GM23338 (cell line): ENCODE measurements around the gene RILPL1. TPM values are rescaled to one million over a fixed set of nuclear protein-coding genes. Genes with fewer than 3 reads are reported as not detected.

Source experiments
- ATAC-seq: fragments of 200-7000 bp; cut with Tn5 transposase; 3 replicates; pipeline ENCODE4 v1.9.1; 2020
- DNase-seq: peaks from one replicate; pipeline ENCODE4 v3.0.0-alpha.2; 2015; ENCODE audit warnings: low spot score
- H2AFZ ChIP-seq: fragments of 200-600 bp; sonication (generic); 2 replicates; pipeline ENCODE4 v1.8.0; 2016; ENCODE audit warnings: antibody characterized with exemption, mild to moderate bottlenecking, moderate library complexity
- H3F3A ChIP-seq: fragments of 200-600 bp; sonication (generic); replicated peaks from 2 replicates; pipeline ENCODE4 v1.8.0; 2017; ENCODE audit warnings: antibody characterized with exemption, mixed run types, low read depth
- H3K27ac ChIP-seq: fragments of 200-600 bp; sonication (generic); 2 replicates; pipeline ENCODE4 v1.6.1; 2016; ENCODE audit warnings: low read depth
- H3K27me3 ChIP-seq: fragments of 200-600 bp; sonication (generic); 2 replicates; pipeline ENCODE4 v1.8.0; 2016; ENCODE audit warnings: mild to moderate bottlenecking, mixed run types, moderate library complexity; ENCODE audit not compliant: insufficient read depth
- H3K36me3 ChIP-seq: fragments of 200-600 bp; sonication (generic); 2 replicates; pipeline ENCODE4 v1.8.0; 2016; ENCODE audit warnings: mild to moderate bottlenecking; ENCODE audit not compliant: insufficient read depth
- H3K4me1 ChIP-seq: fragments of 200-600 bp; sonication (generic); 2 replicates; pipeline ENCODE4 v1.8.0; 2016; ENCODE audit warnings: mild to moderate bottlenecking, moderate library complexity; ENCODE audit not compliant: insufficient read depth
- H3K4me2 ChIP-seq: fragments of 200-600 bp; sonication (generic); 2 replicates; pipeline ENCODE4 v1.7.1; 2017; ENCODE audit warnings: mixed run types
- H3K4me3 ChIP-seq: fragments of 200-600 bp; sonication (generic); 2 replicates; pipeline ENCODE4 v1.6.1; 2016; ENCODE audit warnings: mixed run types
- H3K79me2 ChIP-seq: fragments of 200-600 bp; sonication (generic); replicated peaks from 2 replicates; pipeline ENCODE4 v1.8.0; 2017; ENCODE audit warnings: mild to moderate bottlenecking; ENCODE audit not compliant: insufficient read depth
- H3K9me2 ChIP-seq: fragments of 200-600 bp; sonication (generic); 2 replicates; pipeline ENCODE4 v1.8.0; 2017; ENCODE audit not compliant: insufficient read depth
- H4K20me1 ChIP-seq: fragments of 200-600 bp; sonication (generic); replicated peaks from 2 replicates; pipeline ENCODE4 v1.8.0; 2017; ENCODE audit warnings: mild to moderate bottlenecking; ENCODE audit not compliant: insufficient read depth
- H3K27ac Mint-ChIP-seq: 2 replicates; pipeline ENCODE4 v1.8.0; 2020; ENCODE audit warnings: inconsistent platforms, mild to moderate bottlenecking, moderate library complexity, mixed read lengths
- H3K27me3 Mint-ChIP-seq: 3 replicates; pipeline ENCODE4 v1.8.0; 2022; ENCODE audit warnings: low read depth, mild to moderate bottlenecking, moderate library complexity, mixed read lengths, inconsistent platforms; ENCODE audit not compliant: insufficient read depth, poor library complexity
- H3K36me3 Mint-ChIP-seq: 3 replicates; pipeline ENCODE4 v1.8.0; 2021; ENCODE audit warnings: low read depth, mild to moderate bottlenecking, inconsistent platforms, moderate library complexity, mixed read lengths
- H3K4me1 Mint-ChIP-seq: 3 replicates; pipeline ENCODE4 v1.8.0; 2020; ENCODE audit warnings: mild to moderate bottlenecking, inconsistent platforms, mixed read lengths
- H3K4me3 Mint-ChIP-seq: 3 replicates; pipeline ENCODE4 v1.8.0; 2021; ENCODE audit warnings: moderate library complexity, mild to moderate bottlenecking, inconsistent platforms, mixed read lengths
- H3K9me3 Mint-ChIP-seq: 3 replicates; pipeline ENCODE4 v1.8.0; 2020; ENCODE audit warnings: moderate library complexity, mild to moderate bottlenecking, inconsistent platforms, mixed read lengths
- CREB1 ChIP-seq: fragments of 250-450 bp; sonication (Bioruptor Pico); IDR thresholded peaks from 2 replicates; pipeline ENCODE4 v1.5.0; 2020; ENCODE audit warnings: low read depth, mild to moderate bottlenecking, moderate library complexity
- CTCF ChIP-seq, 2 experiments: fragments of 200-600 bp in 1 of 2; sonication (generic) in 1 of 2; conservative IDR thresholded peaks; 2 replicates each; pipeline versions ENCODE4 v1.5.1 to v1.6.1; 2016 to 2017; ENCODE audit warnings: antibody characterized with exemption in 2 of 2, low read depth in 2 of 2, mild to moderate bottlenecking in 2 of 2, moderate library complexity in 1 of 2
- ETS1 ChIP-seq: IDR thresholded peaks from 2 replicates; pipeline ENCODE4 v1.6.1; 2016; ENCODE audit warnings: antibody characterized with exemption
- EZH2 ChIP-seq: fragments of 200-600 bp; sonication (generic); IDR thresholded peaks from one replicate; pipeline ENCODE4 v1.8.0; 2017; ENCODE audit warnings: antibody characterized with exemption, mild to moderate bottlenecking, low read depth; ENCODE audit not compliant: unreplicated experiment
- EZH2phosphoT487 ChIP-seq: fragments of 200-600 bp; sonication (generic); IDR thresholded peaks from one replicate; pipeline ENCODE4 v1.8.1; 2018; ENCODE audit warnings: antibody characterized with exemption; ENCODE audit not compliant: unreplicated experiment
- JUNB ChIP-seq: IDR thresholded peaks from one replicate; pipeline ENCODE4 v1.6.1; 2016; ENCODE audit warnings: antibody characterized with exemption; ENCODE audit not compliant: unreplicated experiment
- REST ChIP-seq: IDR thresholded peaks from one replicate; pipeline ENCODE4 v1.6.1; 2018; ENCODE audit warnings: antibody characterized with exemption; ENCODE audit not compliant: unreplicated experiment
- STAT1 ChIP-seq: IDR thresholded peaks from one replicate; pipeline ENCODE4 v1.6.1; 2016; ENCODE audit warnings: antibody characterized with exemption; ENCODE audit not compliant: unreplicated experiment
- ZNF331 ChIP-seq: fragments of 250-450 bp; sonication (Bioruptor Pico); IDR thresholded peaks from 2 replicates; pipeline ENCODE4 v1.5.0; 2020; ENCODE audit warnings: low read depth, mild to moderate bottlenecking, moderate library complexity
- polyA plus RNA-seq: library from polyadenylated mRNA; unstranded; fragments of >200 nt; fragmentation: Nextera tagmentation; extraction: Ambion mirVana; gene quantifications from 2 replicates; pipeline ENCODE4 v1.2.1, GENCODE V29; 2016
- total RNA-seq: library from RNA; depleted of rRNA; stranded (reverse); fragments of >200 nt; shearing (Covaris generic); gene quantifications from 2 replicates; pipeline ENCODE4 v1.2.3, GENCODE V29; 2014

RILPL1 gene
- total and polyA plus RNA-seq, 2 experiments from 2014 or later = 3.9 to 7.9 TPM

- no peak for TF ChIP-seq CTCF (conservative IDR thresholded peaks at IDR 0.05; ENCODE audit: low read depth in 2 of 2)
These were observed 44.7 kb upstream of the RILPL1 start (continued) for GRCh38 chr12:123578243-123578642.

GRCh38 chr12:123576611-123577010 is 43.1 kb upstream of the RILPL1 start:
- Histone ChIP-seq H3K4me2 (no peak overlapping the region), H3K27ac (no peak overlapping the region), H4K20me1 (no peaks in the 10 kb centered on the region), H3K9me2 (no peaks in the 10 kb centered on the region), H3K79me2 (no peaks in the 10 kb centered on the region), H3K4me3 (no peak overlapping the region), H3K4me1 (no peaks in the 10 kb centered on the region), H3K36me3 (no peaks in the 10 kb centered on the region), H3F3A (no peaks in the 10 kb centered on the region), H3K27me3 (no peaks in the 10 kb centered on the region; the same call in 1 of the 2 replicates), H2AFZ (no peak overlapping the region)
- H3K9me3 Mint-ChIP-seq = peaks cover 4% of the 10 kb centered on the region; the same call in 1 of the 3 replicates
- H3K4me3 Mint-ChIP-seq = no peak overlapping the region
- ATAC-seq (no peak), DNase-seq (no peak)
- TF ChIP-seq EZH2 (no peak), CREB1 (CRISPR knock-in tag) (no peak), REST (no peak), JUNB (no peak), EZH2phosphoT487 (no peak), ZNF331 (no peak), CTCF (conservative IDR thresholded peaks at IDR 0.05; ENCODE audit: low read depth in 2 of 2) (no peak), STAT1 (no peak), ETS1 (no peak)
- peaks cover 7% of the 10 kb centered on the region; the same call in 2 of the 3 replicates for H3K36me3 Mint-ChIP-seq
- H3K4me1 Mint-ChIP-seq = no peaks in the 10 kb centered on the region
- peaks cover 2% of the 10 kb centered on the region for H3K27me3 Mint-ChIP-seq
- no peak overlapping the region for H3K27ac Mint-ChIP-seq
